Measurements from ENCODE around the gene ZCCHC14. TPM values are rescaled to one million over a fixed set of nuclear protein-coding genes. Genes with fewer than 3 reads are reported as not detected.

Gene ZCCHC14
- total and polyA plus RNA-seq, 5 experiments from 2014 or later, result 0.37 to 33.8 (median 0.85) TPM

DNA sequence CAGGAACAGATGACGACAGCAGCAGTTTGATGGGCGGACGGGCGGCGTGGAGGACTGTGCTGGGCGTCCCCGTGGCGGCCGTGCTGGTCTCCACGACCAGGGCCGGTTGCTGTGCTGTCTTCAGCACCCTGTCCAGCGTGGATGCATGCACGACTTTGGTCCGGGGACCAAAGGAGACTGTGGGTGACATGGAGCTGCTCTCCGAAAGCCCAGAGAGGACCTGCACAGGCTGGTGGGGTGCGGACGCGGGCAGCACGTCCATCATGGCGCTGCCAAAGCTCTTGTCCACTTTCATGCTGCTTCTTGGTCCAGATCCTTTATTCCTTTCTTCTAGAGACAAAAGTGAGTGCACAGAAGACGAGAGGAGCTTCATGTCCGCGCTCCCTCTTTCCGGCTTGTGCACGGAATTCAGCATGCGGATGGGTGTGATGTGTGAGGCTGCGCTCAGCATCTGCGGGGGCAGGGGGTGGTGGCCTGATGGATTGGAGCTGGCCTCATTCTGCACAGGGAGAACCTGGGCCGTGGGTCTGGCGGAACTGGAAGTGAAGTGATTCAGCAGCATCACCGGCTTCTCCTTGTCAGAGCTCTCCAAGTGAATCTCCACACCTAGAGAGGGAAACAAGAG lies 80.3 kb downstream of the ZCCHC14 start:
- no peaks in the 10 kb centered on the region for H3K27me3 Mint-ChIP-seq
- H3K9me3 Mint-ChIP-seq, result no peaks in the 10 kb centered on the region
- ATAC-seq (no peak), DNase-seq (peak in 1 of 10 donors; percentile 36)
- peaks cover 0 to 78% (median 9%) of the 10 kb centered on the region in 3 donors for H3K36me3 Mint-ChIP-seq
- H3K4me1 Mint-ChIP-seq, result peaks cover 0 to 3% (median 0%) of the 10 kb centered on the region in 4 donors
- POLR2A ChIA-PET, result interaction anchor here (0.5 to 0.8 kb wide), 2 partner anchors 28 to 80 kb away, joined by 3 to 4 read pairs; partner anchors contain the start of gene FBXO31
- no peak overlapping the region for H3K4me3 Mint-ChIP-seq
- H3K27ac Mint-ChIP-seq, result no peak overlapping the region

GRCh38 chr16:87411375-87412271 lies 81.2 kb downstream of the ZCCHC14 start:
- DNase-seq (peak in 1 of 10 donors; percentile 36), ATAC-seq (no peak)
- Mint-ChIP-seq H3K4me3 (no peak overlapping the region), H3K27me3 (no peaks in the 10 kb centered on the region), H3K9me3 (no peaks in the 10 kb centered on the region), H3K4me1 (peaks cover 0 to 3% (median 0%) of the 10 kb centered on the region in 4 donors), H3K27ac (peak overlapping the region in 1 of 10 donors; percentile 28), H3K36me3 (peaks cover 0 to 76% (median 10%) of the 10 kb centered on the region in 3 donors)
- POLR2A ChIA-PET, result no interaction called here

DNA sequence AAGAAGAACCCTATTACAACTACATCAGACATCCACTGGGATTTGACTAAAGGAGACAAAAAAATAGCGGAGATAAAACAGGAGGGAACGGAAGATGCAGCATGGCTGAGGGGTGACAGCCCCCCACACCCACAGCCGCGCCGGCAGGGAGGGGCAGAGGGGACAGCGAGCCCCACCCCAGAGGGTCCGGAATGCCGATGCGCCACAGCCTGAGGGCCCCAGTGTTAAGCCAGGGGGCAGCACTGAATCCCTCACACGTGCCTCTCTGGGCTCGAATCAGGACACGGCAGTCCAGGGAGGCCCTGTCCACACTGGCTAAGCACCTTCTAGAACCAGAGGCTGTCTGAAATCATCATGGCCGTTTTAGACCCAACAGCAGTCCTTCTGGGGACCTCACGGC lies 81.9 kb downstream of the ZCCHC14 start:
- H3K4me3 Mint-ChIP-seq, result peak overlapping the region in 1 of 10 donors; percentile 24
- H3K27me3 Mint-ChIP-seq, result no peaks in the 10 kb centered on the region
- H3K27ac Mint-ChIP-seq, result peak overlapping the region in 3 of 10 donors; percentile 47 to 59 (median 52)
- no peaks in the 10 kb centered on the region for H3K9me3 Mint-ChIP-seq
- DNase-seq, result peak in 1 of 10 donors; percentile 28
- POLR2A ChIA-PET, result no interaction called here
- peaks cover 0 to 76% (median 11%) of the 10 kb centered on the region in 3 donors for H3K36me3 Mint-ChIP-seq
- peaks cover 0 to 3% (median 0%) of the 10 kb centered on the region in 4 donors for H3K4me1 Mint-ChIP-seq
- no peak for ATAC-seq

DNA sequence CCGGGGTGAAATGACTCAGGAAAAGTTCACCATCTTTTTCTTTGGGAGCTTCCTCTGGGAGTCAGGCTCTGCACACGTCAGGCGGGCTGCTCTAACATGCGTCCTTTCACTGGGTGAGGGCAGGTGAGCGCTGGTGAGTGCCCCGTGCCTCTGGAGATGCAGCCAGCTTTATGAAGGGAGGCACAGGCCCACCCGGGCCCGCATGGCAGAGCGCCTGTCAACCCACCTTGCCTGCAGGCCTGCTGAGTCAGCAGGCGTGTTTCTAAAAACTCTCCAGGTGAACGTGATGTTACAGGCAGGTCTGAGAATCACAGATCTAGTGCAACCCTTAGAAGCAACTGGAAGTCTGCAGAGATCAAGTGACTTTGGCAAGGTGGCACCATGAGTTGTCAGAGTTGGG lies 82.3 kb downstream of the ZCCHC14 start:
- peak in 1 of 10 donors; percentile 26 for DNase-seq
- POLR2A ChIA-PET, result no interaction called here
- ATAC-seq, result no peak
- Mint-ChIP-seq H3K27ac (peak overlapping the region in 3 of 10 donors; percentile 47 to 59 (median 52)), H3K27me3 (no peaks in the 10 kb centered on the region), H3K36me3 (peaks cover 0 to 76% (median 14%) of the 10 kb centered on the region in 3 donors), H3K9me3 (no peaks in the 10 kb centered on the region), H3K4me3 (peak overlapping the region in 1 of 10 donors; percentile 24), H3K4me1 (peaks cover 0 to 3% (median 0%) of the 10 kb centered on the region in 4 donors)

DNA sequence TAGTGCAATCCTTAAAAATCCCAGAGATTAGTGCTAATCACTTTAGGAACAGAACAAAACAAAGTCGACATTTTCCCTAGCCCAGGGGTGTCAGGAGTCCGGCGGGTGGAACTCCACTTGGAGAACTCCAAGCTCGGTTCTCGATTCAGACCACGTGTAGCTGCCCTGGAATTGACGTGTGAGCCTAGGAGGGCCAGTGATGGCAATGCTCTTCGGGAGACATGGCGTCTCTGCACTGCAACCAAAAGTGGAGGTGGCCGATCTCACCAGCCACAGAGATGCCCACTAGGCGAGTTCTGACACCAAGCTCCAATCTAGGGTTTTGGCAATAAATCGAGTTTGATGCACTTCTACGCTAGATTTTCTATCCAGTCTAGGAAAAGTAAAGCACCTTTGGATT lies 83.0 kb downstream of the ZCCHC14 start:
- Mint-ChIP-seq H3K4me3 (no peak overlapping the region), H3K27me3 (no peaks in the 10 kb centered on the region), H3K27ac (no peak overlapping the region), H3K36me3 (peaks cover 0 to 77% (median 16%) of the 10 kb centered on the region in 3 donors), H3K9me3 (no peaks in the 10 kb centered on the region), H3K4me1 (peaks cover 0 to 3% (median 0%) of the 10 kb centered on the region in 4 donors)
- POLR2A ChIA-PET, result no interaction called here
- no peak for ATAC-seq
- peak in 1 of 10 donors; percentile 34 for DNase-seq

- Mint-ChIP-seq H3K4me1 (peaks cover 0 to 3% (median 0%) of the 10 kb centered on the region in 4 donors), H3K27ac (peak overlapping the region in 1 of 10 donors; percentile 56), H3K4me3 (no peak overlapping the region), H3K36me3 (peaks cover 0 to 78% (median 16%) of the 10 kb centered on the region in 3 donors), H3K9me3 (no peaks in the 10 kb centered on the region), H3K27me3 (no peaks in the 10 kb centered on the region)
- no peak for DNase-seq
- ATAC-seq, result no peak
- POLR2A ChIA-PET, result no interaction called here
Observed at GRCh38 chr16:87409153-87409552, 83.7 kb downstream of the ZCCHC14 start.

DNA sequence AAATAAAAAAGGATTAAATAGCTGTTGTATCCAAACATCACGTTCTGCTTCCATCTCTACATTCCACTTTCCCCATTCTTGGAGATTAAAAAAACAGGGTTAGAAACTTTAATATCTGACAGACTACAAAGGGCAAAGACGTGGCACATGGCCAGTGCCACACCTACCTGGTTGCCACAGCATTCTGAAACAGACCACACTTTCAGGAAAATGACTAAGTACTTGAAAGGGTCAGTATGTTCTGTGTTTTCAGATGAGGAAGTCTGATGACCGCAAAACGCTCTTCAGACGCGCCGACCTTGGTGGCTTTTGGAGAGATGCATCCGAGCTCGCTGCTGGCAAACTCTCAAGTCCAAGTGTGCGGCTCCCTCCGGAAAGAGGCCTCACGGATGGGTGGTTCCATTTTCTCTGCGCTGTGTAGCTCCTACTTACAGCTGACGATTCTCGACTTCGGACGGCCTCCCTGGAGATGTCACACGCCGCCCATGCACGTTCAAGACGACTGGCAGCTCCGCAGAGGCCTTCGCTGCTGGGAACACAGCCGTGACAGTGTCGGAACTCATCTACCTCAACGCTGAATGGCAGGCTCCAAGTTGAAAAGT lies 85.2 kb downstream of the ZCCHC14 start:
- ATAC-seq, result peak; percentile 29 to 39
- Mint-ChIP-seq H3K4me3 (no peak overlapping the region), H3K27ac (peak overlapping the region in 4 of 10 donors; percentile 33 to 65 (median 52)), H3K4me1 (peaks cover 0 to 3% (median 0%) of the 10 kb centered on the region in 4 donors), H3K27me3 (no peaks in the 10 kb centered on the region), H3K9me3 (no peaks in the 10 kb centered on the region), H3K36me3 (peaks cover 0 to 83% (median 24%) of the 10 kb centered on the region in 3 donors)
- POLR2A ChIA-PET, result no interaction called here
- DNase-seq, result peak in 1 of 10 donors; percentile 55

- ATAC-seq, result no peak
- DNase-seq, result no peak
- no peaks in the 10 kb centered on the region for H3K27me3 Mint-ChIP-seq
- peaks cover 0 to 83% (median 23%) of the 10 kb centered on the region in 3 donors for H3K36me3 Mint-ChIP-seq
- peak overlapping the region in 2 of 10 donors; percentile 22 to 69 for H3K27ac Mint-ChIP-seq
- POLR2A ChIA-PET, result no interaction called here
- no peaks in the 10 kb centered on the region for H3K9me3 Mint-ChIP-seq
- H3K4me3 Mint-ChIP-seq, result no peak overlapping the region
- peaks cover 0 to 2% (median 0%) of the 10 kb centered on the region in 4 donors for H3K4me1 Mint-ChIP-seq
Observed at GRCh38 chr16:87406495-87407088, 86.2 kb downstream of the ZCCHC14 start.

DNA sequence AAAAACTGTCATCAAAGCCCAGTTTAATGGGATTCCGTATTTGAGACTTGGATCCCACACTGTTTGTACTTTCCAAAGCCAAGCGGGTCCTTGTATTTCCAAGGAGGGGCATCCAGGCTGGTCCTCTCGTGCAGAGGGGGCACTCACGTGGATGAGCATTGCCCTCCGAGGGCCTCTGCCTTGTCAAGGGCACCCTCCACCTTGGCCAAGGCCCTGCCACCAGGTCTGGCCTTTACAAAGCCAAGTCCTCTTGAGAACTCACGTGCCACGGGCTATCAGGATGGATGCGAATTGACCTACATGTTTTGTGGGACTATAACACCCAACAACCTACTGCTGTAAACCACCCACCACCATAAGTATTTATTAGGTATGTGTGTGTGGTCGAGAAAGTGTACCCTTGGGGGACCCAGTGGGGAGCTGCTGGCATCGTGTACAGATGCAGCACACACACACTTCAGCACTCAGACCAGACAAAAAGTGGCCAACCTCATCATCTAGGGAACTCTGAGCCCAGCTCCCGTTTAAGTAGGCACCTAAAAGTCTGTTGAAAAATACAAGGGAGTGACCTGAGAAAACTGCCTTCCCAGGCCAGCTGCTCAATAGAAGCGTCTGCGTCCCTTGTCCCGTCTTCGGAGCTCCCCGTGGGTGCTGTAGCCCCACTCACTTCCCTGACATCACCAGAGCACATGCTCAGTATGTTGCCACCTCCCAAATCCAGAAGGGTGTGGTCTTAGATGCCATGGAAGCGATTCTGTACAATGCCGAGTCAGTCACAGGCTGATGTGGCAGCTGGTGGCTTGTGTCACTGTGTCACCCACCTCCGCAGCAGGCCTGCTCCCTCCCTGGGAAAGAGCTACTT lies 87.8 kb downstream of the ZCCHC14 start:
- Mint-ChIP-seq H3K36me3 (peaks cover 0 to 86% (median 19%) of the 10 kb centered on the region in 3 donors), H3K4me3 (peak overlapping the region in 1 of 10 donors; percentile 10), H3K27ac (peak overlapping the region in 3 of 10 donors; percentile 19 to 79 (median 25)), H3K4me1 (no peaks in the 10 kb centered on the region), H3K27me3 (no peaks in the 10 kb centered on the region), H3K9me3 (no peaks in the 10 kb centered on the region)
- DNase-seq (peak in 1 of 10 donors; percentile 31), ATAC-seq (no peak)
- POLR2A ChIA-PET, result no interaction called here

DNA sequence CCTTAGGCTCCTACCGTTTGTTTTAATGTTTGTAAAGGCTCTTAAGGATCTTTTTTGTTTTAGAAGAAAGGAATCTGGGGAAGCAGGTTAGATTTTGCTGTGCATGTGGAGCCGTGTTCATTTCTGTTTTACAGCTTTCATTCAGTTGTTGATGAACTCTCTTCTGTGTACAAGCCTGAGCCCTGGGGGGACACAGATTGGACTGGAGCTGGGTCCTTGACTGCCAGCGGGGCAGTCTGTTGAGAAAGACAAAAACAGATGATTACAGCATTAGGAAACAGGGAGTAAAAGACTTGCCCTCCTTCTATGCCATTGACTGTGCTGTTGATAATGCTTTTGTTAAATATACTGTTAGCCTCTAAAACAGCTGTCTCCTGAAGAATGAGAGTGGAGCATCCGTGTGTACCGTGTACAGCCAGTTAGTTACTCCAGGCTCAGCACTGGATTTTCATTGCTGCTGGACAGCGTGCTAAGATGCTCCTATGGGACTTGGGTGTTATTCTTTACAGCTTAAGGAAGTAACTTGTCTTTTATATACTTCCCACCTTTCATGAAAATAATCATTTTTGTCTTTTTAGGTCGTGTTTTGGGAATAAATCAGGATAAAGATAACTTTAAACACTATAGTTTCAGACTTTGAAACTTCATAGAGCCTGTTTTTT lies 97.5 kb downstream of the ZCCHC14 start:
- peaks cover 21 to 50% (median 47%) of the 10 kb centered on the region in 4 donors for H3K4me1 Mint-ChIP-seq
- peak overlapping the region in 2 of 10 donors; percentile 1 to 34 for H3K27ac Mint-ChIP-seq
- DNase-seq (no peak), ATAC-seq (no peak)
- H3K36me3 Mint-ChIP-seq, result peaks cover 0 to 39% (median 3%) of the 10 kb centered on the region in 3 donors
- POLR2A ChIA-PET, result interaction anchor here (1.5 to 4.2 kb wide), 2 partner anchors 9 to 12 kb away, joined by 6 to 50 read pairs; partner anchors contain the start of gene FBXO31
- H3K4me3 Mint-ChIP-seq, result peak overlapping the region in 1 of 10 donors; percentile 39
- no peaks in the 10 kb centered on the region for H3K9me3 Mint-ChIP-seq
- H3K27me3 Mint-ChIP-seq, result no peaks in the 10 kb centered on the region

GRCh38 chr16:87393680-87394055 lies 99.2 kb downstream of the ZCCHC14 start:
- Mint-ChIP-seq H3K4me3 (peak overlapping the region; percentile 76 to 96 (median 94)), H3K36me3 (peaks cover 0 to 23% (median 0%) of the 10 kb centered on the region in 3 donors), H3K9me3 (no peaks in the 10 kb centered on the region), H3K27me3 (no peaks in the 10 kb centered on the region), H3K4me1 (peaks cover 21 to 57% (median 52%) of the 10 kb centered on the region in 4 donors), H3K27ac (peak overlapping the region; percentile 71 to 97 (median 94))
- POLR2A ChIA-PET, result interaction anchor here (0.6 to 4.2 kb wide), 7 partner anchors 7 to 372 kb away, joined by 3 to 50 read pairs (median 9); partner anchors contain the start of genes C16orf95, FBXO31 and KLHDC4
- DNase-seq, result no peak
- ATAC-seq, result no peak
